Right atrium auricular region (tissue), 2 donors: ENCODE measurements around the gene MEIOC. TPM values are rescaled to one million over a fixed set of nuclear protein-coding genes. Genes with fewer than 3 reads are reported as not detected.

Source experiments
- DNase-seq: peaks from one replicate; pipeline ENCODE4 v3.0.0-alpha.2; 2019; ENCODE audit warnings: low spot score
- H3K27ac ChIP-seq, 2 donors: fragments of 200-600 bp; sonication (generic); 1 replicate in 1 of 2; 2 replicates in 1 of 2; pipeline ENCODE4 v1.5.1; 2016 to 2019
- H3K27me3 ChIP-seq, 2 donors: fragments of 200-600 bp; sonication (generic); one replicate each; pipeline versions ENCODE4 v1.5.1 to v1.6.0; 2017 to 2019
- H3K36me3 ChIP-seq: fragments of 200-600 bp; sonication (generic); one replicate; pipeline ENCODE4 v1.5.1; 2016
- H3K4me1 ChIP-seq, 2 donors: fragments of 200-600 bp; sonication (generic); one replicate each; pipeline versions ENCODE4 v1.5.1 to v1.6.0; 2017 to 2019
- H3K4me3 ChIP-seq, 2 donors: fragments of 200-600 bp; sonication (generic); 1 replicate in 1 of 2; 2 replicates in 1 of 2; pipeline ENCODE4 v1.5.1; 2017 to 2019; ENCODE audit warnings: mild to moderate bottlenecking in 1 of 2, moderate library complexity in 1 of 2
- H3K9me3 ChIP-seq, 2 donors: fragments of 200-600 bp; sonication (generic); one replicate each; pipeline ENCODE4 v1.5.1; 2019
- total RNA-seq, 2 donors: library from RNA; depleted of rRNA; stranded (reverse); fragments of >200 nt; gene quantifications; one replicate each; pipeline ENCODE4 v1.1.0, GENCODE V29; 2016
- TF ChIP-seq, protein P1 (sequence below), 2 donors: fragments of 200-600 bp; sonication (generic); IDR thresholded peaks; one replicate each; pipeline ENCODE4 v1.5.1; 2019; ENCODE audit warnings: antibody characterized with exemption in 2 of 2

Gene MEIOC
- total RNA-seq, 2 donors from 2014 or later, result 0.44 TPM; not detected in 1

- H3K4me1 ChIP-seq, result peaks cover 0 to 14% of the 10 kb centered on the region in 2 donors
- no peaks in the 10 kb centered on the region for H3K9me3 ChIP-seq
- H3K27me3 ChIP-seq, result no peaks in the 10 kb centered on the region
- peak overlapping the region; percentile 77 to 90 for H3K4me3 ChIP-seq
- no peaks in the 10 kb centered on the region for H3K36me3 ChIP-seq
- no peak for DNase-seq
- peak overlapping the region; percentile 78 to 80 for H3K27ac ChIP-seq
- TF ChIP-seq, protein P1, sequence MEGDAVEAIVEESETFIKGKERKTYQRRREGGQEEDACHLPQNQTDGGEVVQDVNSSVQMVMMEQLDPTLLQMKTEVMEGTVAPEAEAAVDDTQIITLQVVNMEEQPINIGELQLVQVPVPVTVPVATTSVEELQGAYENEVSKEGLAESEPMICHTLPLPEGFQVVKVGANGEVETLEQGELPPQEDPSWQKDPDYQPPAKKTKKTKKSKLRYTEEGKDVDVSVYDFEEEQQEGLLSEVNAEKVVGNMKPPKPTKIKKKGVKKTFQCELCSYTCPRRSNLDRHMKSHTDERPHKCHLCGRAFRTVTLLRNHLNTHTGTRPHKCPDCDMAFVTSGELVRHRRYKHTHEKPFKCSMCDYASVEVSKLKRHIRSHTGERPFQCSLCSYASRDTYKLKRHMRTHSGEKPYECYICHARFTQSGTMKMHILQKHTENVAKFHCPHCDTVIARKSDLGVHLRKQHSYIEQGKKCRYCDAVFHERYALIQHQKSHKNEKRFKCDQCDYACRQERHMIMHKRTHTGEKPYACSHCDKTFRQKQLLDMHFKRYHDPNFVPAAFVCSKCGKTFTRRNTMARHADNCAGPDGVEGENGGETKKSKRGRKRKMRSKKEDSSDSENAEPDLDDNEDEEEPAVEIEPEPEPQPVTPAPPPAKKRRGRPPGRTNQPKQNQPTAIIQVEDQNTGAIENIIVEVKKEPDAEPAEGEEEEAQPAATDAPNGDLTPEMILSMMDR (IDR thresholded peaks at IDR 0.05), result no peak
These were observed 51.6 kb downstream of the MEIOC start for GRCh38 chr17:44707755-44708400.

GRCh38 chr17:44708401-44709263 is 52.4 kb downstream of the MEIOC start, which contains the start of gene DBF4B:
Gene DBF4B, plus strand, starts transcription at chr17:44708665. Its CDS starts 156 bp downstream, at chr17:44708821.
- TF ChIP-seq, protein P1 (IDR thresholded peaks at IDR 0.05), result no peak
- no peaks in the 10 kb centered on the region for H3K36me3 ChIP-seq
- H3K4me1 ChIP-seq, result peaks cover 0 to 14% of the 10 kb centered on the region in 2 donors
- peak; percentile 76 for DNase-seq
- H3K9me3 ChIP-seq, result no peaks in the 10 kb centered on the region
- H3K27me3 ChIP-seq, result no peaks in the 10 kb centered on the region
- peak within 1 kb of the TSS; percentile 77 to 90 for H3K4me3 ChIP-seq
- H3K27ac ChIP-seq, result peak within 1 kb of the TSS; percentile 78 to 80

DNA sequence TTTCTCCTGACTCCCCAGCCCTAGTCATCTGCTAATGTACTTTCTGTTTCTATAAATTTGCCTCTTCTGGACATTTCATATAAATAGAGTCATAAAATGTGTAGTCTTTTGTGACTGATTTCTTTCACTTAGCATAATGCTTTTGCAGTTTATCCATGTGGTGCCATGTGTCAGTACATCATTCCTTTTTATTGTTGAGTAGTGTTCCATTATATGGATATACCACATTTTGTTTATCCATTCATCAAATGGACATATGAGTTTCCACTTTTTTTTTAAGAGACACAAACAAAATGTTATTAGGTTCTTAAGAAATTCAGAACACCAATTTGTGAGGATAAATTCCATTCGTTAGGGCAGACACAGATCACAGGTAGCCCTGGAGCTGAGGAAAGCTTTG is 63.2 kb downstream of the MEIOC start:
- Histone ChIP-seq H3K4me3 (no peak overlapping the region), H3K27ac (no peak overlapping the region), H3K27me3 (no peaks in the 10 kb centered on the region), H3K36me3 (peaks cover 14% of the 10 kb centered on the region), H3K9me3 (no peaks in the 10 kb centered on the region), H3K4me1 (no peaks in the 10 kb centered on the region)
- TF ChIP-seq, protein P1 (IDR thresholded peaks at IDR 0.05), result no peak
- no peak for DNase-seq

DNA sequence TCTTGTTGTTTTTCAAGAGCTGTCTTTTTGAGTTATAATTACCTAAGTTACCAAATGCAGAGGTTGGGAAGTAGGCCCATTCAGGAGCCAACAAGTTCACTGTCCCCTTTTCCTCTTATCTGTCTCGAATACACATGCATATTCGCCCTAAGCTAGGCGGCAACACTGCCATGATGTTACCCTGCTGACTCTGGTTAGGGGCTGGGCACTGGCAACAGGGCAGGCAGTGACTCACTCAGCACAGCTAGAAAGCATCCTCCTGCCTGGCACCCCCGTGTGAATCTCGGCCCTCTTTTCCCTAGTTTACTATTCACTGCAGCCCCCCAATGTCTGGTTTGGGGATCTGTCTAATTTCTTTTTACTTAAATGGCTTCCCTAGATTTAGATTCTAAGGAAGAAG is 66.0 kb downstream of the MEIOC start:
- Histone ChIP-seq H3K27ac (no peak overlapping the region), H3K36me3 (peaks cover 14% of the 10 kb centered on the region), H3K4me1 (no peaks in the 10 kb centered on the region), H3K4me3 (no peak overlapping the region), H3K27me3 (no peaks in the 10 kb centered on the region), H3K9me3 (no peaks in the 10 kb centered on the region)
- DNase-seq, result no peak
- TF ChIP-seq, protein P1 (IDR thresholded peaks at IDR 0.05), result no peak

Other genes with a start within 250 kb of the MEIOC start
- gene GPATCH8, start 153.1 kb upstream of the MEIOC start, total RNA-seq, result 10 to 100 TPM; 21.3 to 26.4 TPM
- gene FZD2, start 99.0 kb upstream of the MEIOC start, total RNA-seq, result 1 to 10 TPM; 1.9 to 4.0 TPM
- 10 to 100 TPM; 18.8 to 26.7 TPM for gene CCDC43, start 33.3 kb downstream of the MEIOC start, total RNA-seq
- gene DBF4B, start 52.2 kb downstream of the MEIOC start, total RNA-seq, result 1 to 10 TPM; 2.3 to 4.4 TPM
- gene ADAM11, start 102.5 kb downstream of the MEIOC start, total RNA-seq, result 10 to 100 TPM in 1 of 2 donors, 1 to 10 TPM in 1; 6.8 to 19.9 TPM
- 10 to 100 TPM; 25.8 to 41.8 TPM for gene GJC1, start 173.8 kb downstream of the MEIOC start, total RNA-seq
- gene HIGD1B, start 191.4 kb downstream of the MEIOC start, total RNA-seq, result 10 to 100 TPM in 1 of 2 donors, not detected in 1; 19.0 TPM
- gene EFTUD2, start 243.0 kb downstream of the MEIOC start, total RNA-seq, result 10 to 100 TPM; 36.8 to 36.9 TPM